ENCODE measurements around the gene CAP1.
A peak's percentile ranks its signal among the peaks of the same experiment; 100 is the strongest.
"Not testable (repeated sequence)": the region's sequence is repeated elsewhere in the genome, so short reads cannot be mapped to it uniquely, and the experiment has no call there.

The CAP1 gene
- 197 reads per million, percentile 92 among the genes with 10 or more reads in this experiment for total RNA-seq

GRCh38 chr1:40040511-40041465 is at the start of gene CAP1:
Gene CAP1, plus strand, starts transcription at chr1:40040729. Its CDS starts 18,618 bp downstream, at chr1:40059347.
- peak; percentile 99 for DNase-seq

- no peak for DNase-seq
Measured at GRCh38 chr1:39992234-39992633, 48.3 kb upstream of the CAP1 start.

GRCh38 chr1:39992888-39993287 is 47.6 kb upstream of the CAP1 start:
- DNase-seq: no peak

- DNase-seq: no peak
Measured at GRCh38 chr1:39995973-39996393, 44.5 kb upstream of the CAP1 start.

GRCh38 chr1:39996396-39997004 is 44.0 kb upstream of the CAP1 start:
- DNase-seq: no peak

GRCh38 chr1:40001456-40001855 is 39.1 kb upstream of the CAP1 start:
- no peak for DNase-seq

GRCh38 chr1:40003156-40004093 is 37.1 kb upstream of the CAP1 start:
- no peak for DNase-seq

- no peak for DNase-seq
Measured at GRCh38 chr1:40004857-40005256, 35.7 kb upstream of the CAP1 start.

- not testable (repeated sequence) for DNase-seq
Measured at GRCh38 chr1:40007481-40008034, 33.0 kb upstream of the CAP1 start.

- no peak for DNase-seq
Measured at GRCh38 chr1:40011198-40011597, 29.3 kb upstream of the CAP1 start.

GRCh38 chr1:40014253-40014706 is 26.2 kb upstream of the CAP1 start:
- no peak for DNase-seq

GRCh38 chr1:40014812-40015594 is 25.5 kb upstream of the CAP1 start:
- no peak for DNase-seq

- DNase-seq: no peak
Measured at GRCh38 chr1:40017951-40018575, 22.5 kb upstream of the CAP1 start.

GRCh38 chr1:40020447-40021085 is 20.0 kb upstream of the CAP1 start:
- no peak for DNase-seq

GRCh38 chr1:40023379-40023944 is 17.1 kb upstream of the CAP1 start:
- DNase-seq: no peak

- DNase-seq: no peak
Measured at GRCh38 chr1:40024671-40025070, 15.9 kb upstream of the CAP1 start.

GRCh38 chr1:40027647-40028046 is 12.9 kb upstream of the CAP1 start:
- no peak for DNase-seq

GRCh38 chr1:40029608-40030007 is 10.9 kb upstream of the CAP1 start:
- DNase-seq: no peak

- no peak for DNase-seq
Measured at GRCh38 chr1:40030528-40031135, 9.9 kb upstream of the CAP1 start.
